AG20443 (cell line): ENCODE data around the gene COMMD9.

Experiments used
- DNase-seq: peaks from one replicate; pipeline ENCODE4 v3.0.0; 2012; ENCODE audit warnings: low spot score, mixed read lengths

Gene COMMD9

GRCh38 chr11:36296884-36297543, 7.8 kb upstream of the COMMD9 start:
- DNase-seq, result peak; percentile 55

- no peak for DNase-seq
Observed at GRCh38 chr11:36295926-36296325, 6.7 kb upstream of the COMMD9 start, which contains the start of gene PRR5L. Gene PRR5L, plus strand, starts transcription at chr11:36296288. Its CDS starts 104,834 bp downstream, at chr11:36401122.

GRCh38 chr11:36292311-36292722, 3.1 kb upstream of the COMMD9 start:
- peak; percentile 67 for DNase-seq

- no peak for DNase-seq
Observed at GRCh38 chr11:36288442-36289225, 590 bp downstream of the COMMD9 start.

GRCh38 chr11:36282926-36283325, 6.3 kb downstream of the COMMD9 start:
- DNase-seq, result no peak

GRCh38 chr11:36281850-36282249, 7.4 kb downstream of the COMMD9 start:
- DNase-seq, result no peak

GRCh38 chr11:36280531-36280930, 8.7 kb downstream of the COMMD9 start:
- DNase-seq, result no peak

GRCh38 chr11:36278531-36279282, 10.5 kb downstream of the COMMD9 start:
- no peak for DNase-seq

GRCh38 chr11:36274414-36274813, 14.8 kb downstream of the COMMD9 start:
- no peak for DNase-seq

- no peak for DNase-seq
Observed at GRCh38 chr11:36273110-36273509, 16.1 kb downstream of the COMMD9 start.

- DNase-seq, result no peak
Observed at GRCh38 chr11:36271794-36272407, 17.3 kb downstream of the COMMD9 start.

GRCh38 chr11:36270701-36271100, 18.5 kb downstream of the COMMD9 start:
- DNase-seq, result no peak

- no peak for DNase-seq
Observed at GRCh38 chr11:36268337-36268985, 20.8 kb downstream of the COMMD9 start.

GRCh38 chr11:36266767-36267166, 22.5 kb downstream of the COMMD9 start:
- no peak for DNase-seq

- DNase-seq, result peak; percentile 82
Observed at GRCh38 chr11:36265793-36266628, 23.2 kb downstream of the COMMD9 start.

GRCh38 chr11:36264973-36265344, 24.3 kb downstream of the COMMD9 start:
- DNase-seq, result no peak

- DNase-seq, result no peak
Observed at GRCh38 chr11:36264011-36264972, 24.9 kb downstream of the COMMD9 start.

GRCh38 chr11:36261094-36261493, 28.1 kb downstream of the COMMD9 start:
- no peak for DNase-seq

- peak; percentile 85 for DNase-seq
Observed at GRCh38 chr11:36258730-36259360, 30.4 kb downstream of the COMMD9 start.
